IMR-90 (cell line): Measurements from ENCODE around the gene FAM168A. TPM values are rescaled to one million over a fixed set of nuclear protein-coding genes. Genes with fewer than 3 reads are reported as not detected.

Source experiments
- ATAC-seq: fragments of 200-7000 bp; cut with Tn5 transposase; 2 replicates; pipeline ENCODE4 v1.9.1; 2020; ENCODE audit warnings: low read depth, mild to moderate bottlenecking, moderate library complexity
- BruUV-seq: library from RNA; stranded (reverse); fragments of 400-500 nt; replicated peaks from 2 replicates; lab custom pipeline; 2021; lab: Mats Ljungman, UMichigan
- CTCF ChIA-PET: fragments of 300-600 bp; formaldehyde crosslinking; extraction: SDS; loops from one replicate; lab custom pipeline; 2021; ENCODE audit warnings: antibody characterized with exemption; lab: Yijun Ruan, JAX
- POLR2A ChIA-PET: fragments of 300-600 bp; sonication (Branson Sonifier 250); formaldehyde crosslinking; loops from one replicate; lab custom pipeline; 2022; ENCODE audit warnings: antibody characterized with exemption; ENCODE audit not compliant: unreplicated experiment; lab: Charles Lee
- DNase-seq: peaks from one replicate; pipeline ENCODE4 v3.0.0; 2013
- H2AFZ ChIP-seq: replicated peaks from 2 replicates; pipeline ENCODE3; 2013; ENCODE audit warnings: low read length, mild to moderate bottlenecking; ENCODE audit not compliant: poor library complexity
- H2AK5ac ChIP-seq: 2 replicates; pipeline ENCODE4 v1.6.1; 2013; ENCODE audit warnings: low read depth, low read length, inconsistent platforms
- H2AK9ac ChIP-seq: replicated peaks from 2 replicates; pipeline ENCODE3; 2013; ENCODE audit warnings: mild to moderate bottlenecking, low read depth, low read length, moderate library complexity; ENCODE audit not compliant: poor library complexity
- H2BK120ac ChIP-seq: 2 replicates; pipeline ENCODE4 v1.6.1; 2013; ENCODE audit warnings: low read depth, low read length, inconsistent platforms
- H2BK15ac ChIP-seq: 3 replicates; pipeline ENCODE4 v1.6.1; 2013; ENCODE audit warnings: low read depth, low read length, inconsistent platforms
- H2BK20ac ChIP-seq: 2 replicates; pipeline ENCODE4 v1.6.1; 2013; ENCODE audit warnings: low read depth, mild to moderate bottlenecking, inconsistent platforms, low read length, moderate library complexity
- H2BK5ac ChIP-seq: 2 replicates; pipeline ENCODE4 v1.6.1; 2013; ENCODE audit warnings: mild to moderate bottlenecking, low read depth, low read length, inconsistent platforms; ENCODE audit not compliant: poor library complexity, severe bottlenecking
- H3K14ac ChIP-seq: replicated peaks from 2 replicates; pipeline ENCODE4 v1.6.1; 2013; ENCODE audit warnings: low read depth, low read length, inconsistent platforms
- H3K18ac ChIP-seq: 2 replicates; pipeline ENCODE4 v1.6.1; 2013; ENCODE audit warnings: low read depth, low read length, control low read depth
- H3K23ac ChIP-seq: 2 replicates; pipeline ENCODE4 v1.6.1; 2013; ENCODE audit warnings: low read depth, low read length, inconsistent platforms
- H3K27ac ChIP-seq: 2 replicates; pipeline ENCODE4 v1.5.1; 2013; ENCODE audit warnings: mild to moderate bottlenecking, control low read depth, low read length; ENCODE audit not compliant: insufficient read depth
- H3K27me3 ChIP-seq: 2 replicates; pipeline ENCODE4 v1.6.1; 2013; ENCODE audit warnings: low read length; ENCODE audit not compliant: control insufficient read depth, insufficient read depth
- H3K36me3 ChIP-seq: 2 replicates; pipeline ENCODE4 v1.6.1; 2013; ENCODE audit warnings: low read length, mixed read lengths; ENCODE audit not compliant: control insufficient read depth, insufficient read depth
- H3K4ac ChIP-seq: 2 replicates; pipeline ENCODE4 v1.6.1; 2013; ENCODE audit warnings: low read depth, low read length, inconsistent platforms
- H3K4me1 ChIP-seq: 2 replicates; pipeline ENCODE4 v1.6.1; 2013; ENCODE audit warnings: low read length, mixed read lengths; ENCODE audit not compliant: control insufficient read depth, insufficient read depth
- H3K4me2 ChIP-seq: 2 replicates; pipeline ENCODE4 v1.6.1; 2013; ENCODE audit warnings: low read depth, mild to moderate bottlenecking, control low read depth, low read length, moderate library complexity
- H3K4me3 ChIP-seq: 2 replicates; pipeline ENCODE4 v1.5.1; 2013; ENCODE audit warnings: low read depth, mild to moderate bottlenecking, control low read depth, low read length, moderate library complexity; ENCODE audit not compliant: insufficient read depth
- H3K56ac ChIP-seq: 2 replicates; pipeline ENCODE4 v1.6.1; 2013; ENCODE audit warnings: low read length, inconsistent platforms; ENCODE audit not compliant: insufficient read depth; ENCODE audit errors: extremely low read depth
- H3K79me1 ChIP-seq, 2 experiments: 2 replicates each; pipeline ENCODE4 v1.6.1; 2013; ENCODE audit warnings: low read length in 2 of 2, inconsistent platforms in 1 of 2, low read depth in 1 of 2
- H3K9ac ChIP-seq: 2 replicates; pipeline ENCODE4 v1.6.1; 2013; ENCODE audit warnings: low read depth, low read length, control low read depth
- H3K9me1 ChIP-seq: 2 replicates; pipeline ENCODE4 v1.6.1; 2013; ENCODE audit warnings: low read length, inconsistent platforms; ENCODE audit not compliant: insufficient read depth
- H3K9me3 ChIP-seq: 2 replicates; pipeline ENCODE4 v1.6.1; 2013; ENCODE audit warnings: low read length; ENCODE audit not compliant: control insufficient read depth, insufficient read depth
- H4K20me1 ChIP-seq: 2 replicates; pipeline ENCODE4 v1.6.1; 2013; ENCODE audit warnings: low read length, inconsistent platforms; ENCODE audit not compliant: insufficient read depth
- H4K5ac ChIP-seq: 2 replicates; pipeline ENCODE4 v1.6.1; 2013; ENCODE audit warnings: mild to moderate bottlenecking, low read depth, low read length, control low read depth
- H4K8ac ChIP-seq, 2 experiments: 2 replicates each; pipeline ENCODE4 v1.6.1; 2013; ENCODE audit warnings: low read depth in 2 of 2, low read length in 2 of 2, control low read depth in 1 of 2, inconsistent platforms in 1 of 2
- H4K91ac ChIP-seq: 2 replicates; pipeline ENCODE4 v1.6.1; 2013; ENCODE audit warnings: low read depth, low read length, inconsistent platforms; ENCODE audit not compliant: insufficient read depth
- BHLHE40 ChIP-seq: fragments of 150-350 bp; IDR thresholded peaks from 2 replicates; pipeline ENCODE4 v1.6.1; 2016; ENCODE audit warnings: mild to moderate bottlenecking, low read depth, low read length
- CEBPB ChIP-seq: IDR thresholded peaks from 2 replicates; pipeline ENCODE4 v1.6.1; 2012; ENCODE audit warnings: low read depth, low read length, improper control_type of control experiment
- CHD1 ChIP-seq: IDR thresholded peaks from 2 replicates; pipeline ENCODE4 v1.6.1; 2012; ENCODE audit warnings: low read depth, low read length, improper control_type of control experiment
- CTCF ChIP-seq: conservative IDR thresholded peaks from 2 replicates; pipeline ENCODE4 v1.5.1; 2012; ENCODE audit warnings: mild to moderate bottlenecking, low read depth, low read length, improper control_type of control experiment
- ELK1 ChIP-seq: fragments of 150-350 bp; IDR thresholded peaks from 2 replicates; pipeline ENCODE4 v1.6.1; 2016; ENCODE audit warnings: low read depth, mild to moderate bottlenecking, low read length, moderate library complexity, borderline replicate concordance
- FOS ChIP-seq: fragments of 150-350 bp; IDR thresholded peaks from 2 replicates; pipeline ENCODE4 v1.6.1; 2016; ENCODE audit warnings: low read depth, low read length
- MAFK ChIP-seq: IDR thresholded peaks from 2 replicates; pipeline ENCODE4 v1.6.1; 2012; ENCODE audit warnings: low read depth, low read length, improper control_type of control experiment
- MAZ ChIP-seq: IDR thresholded peaks from 2 replicates; pipeline ENCODE4 v1.6.1; 2012; ENCODE audit warnings: low read depth, mild to moderate bottlenecking, low read length, improper control_type of control experiment, moderate library complexity, borderline replicate concordance
- MXI1 ChIP-seq: IDR thresholded peaks from 2 replicates; pipeline ENCODE4 v1.6.1; 2012; ENCODE audit warnings: low read depth, mild to moderate bottlenecking, low read length, moderate library complexity, borderline replicate concordance
- NFE2L2 ChIP-seq: fragments of 150-350 bp; IDR thresholded peaks from 2 replicates; pipeline ENCODE4 v1.6.1; 2016; ENCODE audit warnings: low read depth, mild to moderate bottlenecking, low read length
- POLR2A ChIP-seq: IDR thresholded peaks from 2 replicates; pipeline ENCODE4 v1.6.1; 2012; ENCODE audit warnings: mild to moderate bottlenecking, low read depth, low read length
- RCOR1 ChIP-seq: IDR thresholded peaks from 2 replicates; pipeline ENCODE4 v1.6.1; 2012; ENCODE audit warnings: mild to moderate bottlenecking, low read length, improper control_type of control experiment; ENCODE audit not compliant: insufficient replicate concordance
- RFX5 ChIP-seq: IDR thresholded peaks from 2 replicates; pipeline ENCODE4 v1.8.0; 2012; ENCODE audit warnings: low read depth, mild to moderate bottlenecking, low read length, moderate library complexity
- SMC3 ChIP-seq: fragments of 150-350 bp; IDR thresholded peaks from 2 replicates; pipeline ENCODE4 v1.6.1; 2016; ENCODE audit warnings: low read depth, mild to moderate bottlenecking, antibody characterized with exemption, low read length, moderate library complexity
- USF2 ChIP-seq: fragments of 150-350 bp; IDR thresholded peaks from 2 replicates; pipeline ENCODE4 v1.6.1; 2017; ENCODE audit warnings: mild to moderate bottlenecking, antibody characterized with exemption, low read length, low read depth
- WGBS, 2 experiments: methylation state at CpG; one replicate each; pipeline versions ENCODE4 v1.1.5 to v1.1.7; 2013; ENCODE audit warnings: missing lambda C conversion rate in 2 of 2; ENCODE audit not compliant: insufficient read length in 1 of 2; ENCODE audit errors: extremely low coverage in 2 of 2; 5-methylcytosine and 5-hydroxymethylcytosine counted together
- dilution Hi-C: fragments of 300-500 bp; cut with HindIII; formaldehyde crosslinking; loops from one replicate; pipeline ENCODE4 v1.14.3; 2018; ENCODE audit warnings: low sequenced_read_pairs; ENCODE audit not compliant: unreplicated experiment
- in situ Hi-C: fragments of 300-500 bp; cut with MboI; formaldehyde crosslinking; loops from 3 replicates; pipeline ENCODE4 v1.14.3; 2019; ENCODE audit warnings: low sequenced_read_pairs, inconsistent platforms, mixed read lengths
- intact Hi-C: fragments of 100-400 bp; cut with micrococcal nuclease; formaldehyde crosslinking; loops from 2 replicates; pipeline ENCODE4 v1.10.0; 2022
- polyA plus RNA-seq, 3 experiments: library from polyadenylated mRNA; depleted of rRNA; stranded (reverse); fragments of >200 nt; gene quantifications; 2 replicates each; pipeline ENCODE4 v1.2.3, GENCODE V29; 2012; ENCODE audit warnings: low replicate concordance in 1 of 3
- total RNA-seq: library from RNA; depleted of rRNA; stranded (reverse); fragments of >200 nt; gene quantifications from 2 replicates; pipeline ENCODE4 v1.2.3, GENCODE V29; 2012

The FAM168A gene
- total and polyA plus RNA-seq, 2 of the 4 experiments (the other 2 are of a cell fraction), result 13.1 to 22.8 TPM

GRCh38 chr11:73496134-73496533 lies 101.8 kb downstream of the FAM168A start:
- Histone ChIP-seq H3K56ac (no peak overlapping the region), H3K79me1 (peaks cover 32 to 45% of the 10 kb centered on the region in 2 experiments), H3K27ac (no peak overlapping the region), H3K4ac (no peak overlapping the region), H2BK15ac (no peak overlapping the region), H3K9ac (no peak overlapping the region), H2BK20ac (no peak overlapping the region), H2AFZ (no peak overlapping the region), H3K27me3 (no peaks in the 10 kb centered on the region), H3K4me3 (no peak overlapping the region), H3K14ac (no peak overlapping the region), H3K18ac (no peak overlapping the region), H4K20me1 (no peaks in the 10 kb centered on the region; the same call in none of the 2 replicates), H3K9me1 (0 out of 2 replicates have a peak, but pooled peaks cover 9% of the 10 kb centered on the region), H2BK120ac (no peak overlapping the region), H3K9me3 (no peaks in the 10 kb centered on the region), H4K5ac (no peak overlapping the region), H4K8ac (no peak overlapping the region), H3K23ac (no peak overlapping the region), H3K4me2 (no peak overlapping the region), H3K36me3 (no peaks in the 10 kb centered on the region), H2AK5ac (no peak overlapping the region), H3K4me1 (peaks cover 4% of the 10 kb centered on the region; the same call in 1 of the 2 replicates), H4K91ac (no peak overlapping the region), H2BK5ac (no peak overlapping the region), H2AK9ac (no peak overlapping the region)
- in situ Hi-C loops, result no loop called here
- ChIA-PET POLR2A (no interaction called here), CTCF (no interaction called here)
- no TSS peak for BruUV-seq
- dilution Hi-C loops, result no loop called here
- ATAC-seq, result no peak
- TF ChIP-seq MXI1, result no peak
- no peak for TF ChIP-seq USF2
- TF ChIP-seq CHD1, result no peak
- no peak for TF ChIP-seq RCOR1
- TF ChIP-seq POLR2A, result no peak
- no peak for TF ChIP-seq CEBPB
- no peak for TF ChIP-seq FOS
- TF ChIP-seq CTCF, result no peak
- no peak for TF ChIP-seq RFX5
- no peak for TF ChIP-seq MAFK
- no peak for TF ChIP-seq BHLHE40
- no peak for TF ChIP-seq NFE2L2
- TF ChIP-seq MAZ, result no peak
- no peak for TF ChIP-seq ELK1
- TF ChIP-seq SMC3, result no peak
- WGBS, 2 experiments, result no CpG with 5 or more reads among the region's 6 CpGs
- DNase-seq, result no peak
- intact Hi-C loops, result no loop called here
